Fibroblast of skin of left biceps (primary cell): ENCODE data around the gene GASK1A.

Experiments used
- DNase-seq, 2 experiments: peaks; one replicate each; pipeline ENCODE4 v3.0.0-alpha.2; 2013; ENCODE audit warnings: low read depth in 2 of 2

Gene GASK1A

DNA sequence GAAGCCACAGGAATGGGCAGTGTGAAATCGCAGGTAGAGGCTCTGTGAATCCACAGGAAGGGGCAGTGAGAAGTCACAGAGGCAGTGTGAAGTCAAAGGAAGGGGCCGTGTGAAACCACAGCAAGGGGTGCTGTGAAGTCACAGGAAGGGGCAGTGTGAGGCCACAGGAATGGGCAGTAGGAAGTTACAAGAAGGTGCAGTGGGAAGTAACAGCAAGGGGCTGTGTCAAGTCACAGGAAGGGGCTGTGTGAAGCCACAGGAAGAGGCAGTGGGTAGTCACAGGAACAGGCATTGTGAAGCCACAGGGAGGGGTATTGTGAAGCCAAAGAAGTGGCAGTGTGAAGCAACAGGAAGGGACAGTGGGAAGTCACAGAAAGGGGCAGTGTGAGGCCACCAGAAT is 34.1 kb downstream of the GASK1A start:
- no peak for DNase-seq

DNA sequence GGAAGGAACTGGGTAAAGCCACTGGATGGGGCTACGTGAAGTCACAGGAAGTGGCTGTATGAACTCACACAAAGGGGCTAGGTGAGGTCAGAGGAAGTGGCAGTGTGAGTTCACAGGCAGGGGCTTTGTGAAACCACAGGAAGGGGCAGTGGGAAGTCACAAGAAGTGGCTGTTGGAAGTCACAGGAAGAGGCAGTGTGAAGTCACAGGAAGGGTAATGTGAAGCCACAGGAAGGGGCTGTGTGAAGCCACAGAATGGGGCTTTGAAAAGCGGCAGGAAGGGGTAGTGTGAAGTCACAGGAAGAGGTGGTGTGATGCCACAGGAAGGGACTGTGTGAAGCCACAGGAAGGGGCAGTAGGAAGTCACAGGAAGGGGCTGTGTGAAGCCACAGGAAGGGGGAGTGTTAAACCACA is 34.6 kb downstream of the GASK1A start:
- no peak for DNase-seq

DNA sequence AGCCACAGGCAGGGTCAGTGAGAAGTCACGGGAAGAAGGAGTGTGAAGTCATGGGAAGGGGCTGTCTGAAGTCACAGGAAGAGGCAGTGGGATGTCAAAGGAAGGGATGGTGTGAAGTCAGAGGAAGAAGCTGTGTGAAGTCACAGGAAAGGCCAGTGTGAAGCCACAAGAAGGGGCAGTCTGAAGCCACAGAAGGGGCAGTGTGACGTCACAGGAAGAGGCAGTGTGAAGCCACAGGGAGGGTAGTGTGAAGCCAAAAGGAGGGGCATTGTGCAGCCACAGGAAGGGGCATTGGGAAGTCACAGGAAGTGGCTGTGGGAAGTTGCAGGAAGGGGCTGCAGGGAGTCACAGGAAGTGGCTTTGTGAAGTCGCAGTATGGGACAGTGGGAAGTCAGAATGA is 35.1 kb downstream of the GASK1A start:
- DNase-seq, result no peak

DNA sequence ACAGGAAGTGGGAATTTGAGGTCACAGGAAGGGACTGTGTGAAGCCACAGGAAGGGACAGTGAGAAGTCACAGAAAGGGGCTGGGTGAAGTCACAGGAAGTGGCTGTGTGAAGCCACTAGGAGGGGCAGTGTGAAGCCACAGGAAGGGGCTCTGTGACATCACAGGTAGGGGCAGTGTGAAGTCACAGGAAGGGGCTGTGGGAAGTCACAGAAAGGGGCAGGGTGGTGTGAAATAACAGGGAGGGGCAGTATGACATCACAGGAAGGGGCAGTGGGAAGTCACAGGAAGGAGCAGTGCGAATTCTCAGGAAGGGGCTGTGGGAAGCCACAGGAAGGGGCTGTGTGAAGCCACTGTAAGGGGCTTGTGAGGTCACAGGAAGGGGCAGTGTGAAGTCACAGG is 35.8 kb downstream of the GASK1A start:
- no peak for DNase-seq

DNA sequence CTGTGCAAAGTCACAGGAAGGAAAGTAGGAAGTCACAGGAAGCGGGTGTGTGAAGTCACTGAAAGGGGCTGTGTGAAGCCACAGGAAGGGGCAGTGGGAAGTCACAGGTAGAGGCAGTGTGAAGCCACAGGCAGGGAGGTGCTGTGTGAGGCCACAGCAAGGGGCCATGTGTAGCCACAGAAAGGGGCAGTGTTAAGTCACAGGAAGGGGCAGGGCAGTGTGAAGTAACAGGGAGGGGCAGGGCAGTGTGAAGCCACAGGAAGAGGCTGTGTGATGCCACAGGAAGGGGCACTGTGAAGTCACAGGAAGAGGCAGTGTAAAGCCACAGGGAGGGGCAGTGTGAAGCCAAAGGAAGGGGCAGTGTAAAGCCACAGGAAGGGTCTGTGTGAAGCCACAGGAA is 36.5 kb downstream of the GASK1A start:
- DNase-seq, result no peak

DNA sequence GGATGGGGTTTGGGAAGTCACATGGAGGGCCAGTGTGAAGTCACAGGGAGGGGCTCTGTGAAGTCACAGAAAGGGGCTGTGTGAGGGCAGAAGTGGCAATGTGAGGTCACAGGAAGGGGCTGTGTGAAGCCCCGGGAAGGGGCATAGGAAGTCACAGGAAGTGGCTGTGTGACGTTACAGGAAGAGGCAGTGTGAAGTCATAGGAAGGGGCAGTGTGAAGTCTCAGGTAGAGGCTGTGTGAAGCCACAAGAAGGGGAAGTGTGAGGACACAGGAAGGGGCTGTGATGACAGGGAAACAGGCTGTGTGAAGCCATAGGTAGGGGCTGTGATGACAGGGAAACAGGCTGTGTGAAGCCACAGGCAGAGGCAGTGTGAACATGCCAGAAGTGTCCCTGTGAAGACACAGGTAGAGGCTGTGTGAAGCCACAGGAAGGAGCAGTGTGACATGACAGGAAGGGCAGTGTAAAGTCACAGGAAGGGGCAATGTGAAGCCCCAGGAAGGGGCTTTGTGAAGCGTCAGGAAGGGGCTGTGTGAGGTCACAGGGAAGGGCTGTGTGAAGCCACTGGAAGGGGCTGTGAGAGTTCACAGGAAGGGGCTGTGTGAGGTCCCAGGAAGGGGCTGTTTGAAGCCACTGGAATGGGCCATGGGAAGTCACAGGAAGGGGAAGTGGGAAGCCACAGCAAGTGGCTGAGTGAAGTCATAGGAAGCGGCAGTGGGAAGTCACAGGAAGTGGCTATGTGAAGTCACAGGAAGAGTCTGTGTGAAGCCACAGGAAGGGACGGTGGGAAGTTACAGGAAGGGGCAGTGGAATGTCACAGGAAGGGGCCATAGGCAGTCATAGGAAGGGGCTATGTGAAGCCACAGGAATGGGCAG is 37.1 kb downstream of the GASK1A start:
- no peak for DNase-seq

DNA sequence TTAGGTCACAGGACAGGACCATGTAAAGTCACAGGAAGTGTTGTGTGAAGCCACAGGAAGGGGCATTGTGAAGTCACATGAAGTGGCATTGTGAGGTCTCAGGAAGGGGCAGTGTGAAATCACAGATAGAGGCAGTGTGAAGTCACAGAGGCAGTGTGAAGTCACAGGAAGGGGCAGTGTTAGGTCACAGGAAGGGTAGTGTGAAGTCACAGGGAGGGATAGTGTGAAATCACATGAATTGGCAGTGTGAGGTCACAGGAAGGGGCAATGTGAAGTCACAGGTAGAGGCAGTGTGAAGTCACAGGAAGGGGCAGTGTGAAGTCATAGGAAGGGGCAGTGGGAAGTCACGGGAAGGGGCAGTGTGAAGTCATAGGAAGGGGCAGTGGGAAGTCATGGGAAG is 37.9 kb downstream of the GASK1A start:
- DNase-seq, result no peak

DNA sequence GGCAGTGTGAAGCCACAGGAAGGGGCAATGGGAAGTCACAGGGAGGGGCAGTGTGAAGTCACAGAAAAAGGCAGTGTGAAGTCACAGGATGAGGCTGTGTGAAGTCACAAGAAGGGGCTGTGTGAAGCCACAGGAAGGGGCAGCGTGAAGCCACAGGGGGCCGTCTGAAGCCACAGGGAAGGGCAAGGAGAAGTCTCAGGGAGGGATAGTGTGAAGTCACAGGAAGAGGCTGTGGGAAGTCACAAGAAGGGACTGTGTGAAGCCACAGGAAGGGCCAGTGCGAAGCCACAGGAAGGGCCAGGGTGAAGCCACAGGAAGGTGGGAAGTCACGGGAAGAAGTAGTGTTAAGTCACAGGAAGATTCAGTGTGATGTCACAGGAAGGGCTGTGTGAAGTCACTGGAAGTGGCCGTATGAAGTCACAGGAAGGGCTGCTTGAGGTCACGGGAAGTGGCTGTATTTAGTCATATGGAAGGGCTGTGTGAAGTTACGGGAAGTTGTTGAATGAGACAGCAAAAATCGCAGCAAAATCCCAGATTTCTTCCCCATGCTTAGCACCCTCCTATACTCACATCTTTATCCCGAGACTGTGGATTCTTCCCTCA is 38.6 kb downstream of the GASK1A start:
- DNase-seq, result no peak

DNA sequence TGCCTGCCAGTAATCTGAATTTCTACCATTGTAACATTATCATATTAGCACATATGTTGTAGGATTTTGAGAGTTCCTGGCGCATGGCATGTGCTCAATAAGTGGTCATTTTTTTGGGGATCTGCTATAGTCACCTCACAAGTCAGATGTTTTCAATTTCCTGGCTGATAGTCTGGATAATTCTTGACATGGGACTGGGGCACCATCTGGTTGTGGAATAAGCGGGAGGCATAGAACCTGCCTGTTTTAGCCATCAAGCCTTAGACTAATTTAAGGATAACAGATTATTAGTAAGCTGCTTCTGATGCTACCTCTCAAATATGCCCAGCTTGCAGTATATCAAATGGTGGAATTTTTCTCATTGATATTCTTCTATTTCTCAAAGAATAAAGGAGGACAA is 39.1 kb downstream of the GASK1A start:
- no peak for DNase-seq

DNA sequence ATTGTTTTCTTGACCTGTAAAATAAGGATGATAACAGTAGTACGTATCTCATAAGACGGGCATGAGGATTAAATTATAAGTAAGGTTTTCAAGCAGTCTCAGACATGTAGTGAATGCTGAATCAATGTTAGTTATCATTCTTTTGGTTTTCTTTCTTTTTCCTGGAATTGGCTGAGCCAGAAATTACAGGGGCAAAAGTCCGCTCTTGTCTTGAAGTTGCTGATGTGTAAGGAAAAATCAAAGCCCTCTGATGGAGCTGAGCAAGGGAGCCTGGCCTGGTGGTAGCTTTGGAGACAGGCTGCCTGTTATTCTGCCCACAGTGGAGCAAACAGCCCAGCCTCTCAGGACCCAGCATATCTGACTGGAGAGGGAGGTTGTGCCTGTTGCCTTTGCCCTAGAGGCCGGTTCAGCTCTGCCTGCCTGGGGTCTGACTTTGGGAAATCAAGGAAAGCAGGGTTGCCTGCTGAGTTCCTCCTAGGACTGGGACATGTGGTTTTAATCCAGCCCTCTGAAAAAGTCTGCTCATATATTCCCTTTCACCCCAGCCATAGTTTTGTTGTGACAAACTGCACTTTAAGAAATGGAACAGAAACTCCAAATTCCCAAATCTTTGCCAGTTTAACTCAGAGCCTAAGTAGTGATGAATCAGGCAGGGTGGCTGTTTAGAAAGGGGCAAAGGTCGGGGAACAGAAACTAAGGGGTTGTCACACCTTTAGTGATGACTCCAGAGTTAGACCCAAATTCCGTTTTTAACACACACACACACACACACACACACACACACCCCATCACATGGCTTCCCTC is 40.1 kb downstream of the GASK1A start:
- no peak for DNase-seq

DNA sequence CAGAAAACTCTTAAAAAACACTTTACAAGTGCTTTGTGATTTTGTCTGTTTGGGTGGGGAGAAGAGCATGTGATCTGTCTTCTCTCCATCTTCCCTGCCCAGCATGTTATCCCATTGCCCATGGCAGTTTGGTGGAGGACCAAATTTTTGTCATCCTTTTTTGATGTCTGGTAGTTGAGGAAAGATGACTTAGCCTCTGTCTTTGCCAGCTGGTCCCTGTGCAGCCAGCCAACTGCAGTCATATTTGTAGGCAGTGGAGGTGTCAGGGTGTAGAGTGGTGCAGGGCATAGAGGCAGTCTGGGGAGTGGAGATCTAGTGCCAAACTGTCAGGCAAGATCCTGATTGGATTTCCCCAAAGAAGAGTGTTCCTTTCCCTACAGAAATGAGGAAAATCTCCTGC is 40.7 kb downstream of the GASK1A start:
- DNase-seq, result no peak

DNA sequence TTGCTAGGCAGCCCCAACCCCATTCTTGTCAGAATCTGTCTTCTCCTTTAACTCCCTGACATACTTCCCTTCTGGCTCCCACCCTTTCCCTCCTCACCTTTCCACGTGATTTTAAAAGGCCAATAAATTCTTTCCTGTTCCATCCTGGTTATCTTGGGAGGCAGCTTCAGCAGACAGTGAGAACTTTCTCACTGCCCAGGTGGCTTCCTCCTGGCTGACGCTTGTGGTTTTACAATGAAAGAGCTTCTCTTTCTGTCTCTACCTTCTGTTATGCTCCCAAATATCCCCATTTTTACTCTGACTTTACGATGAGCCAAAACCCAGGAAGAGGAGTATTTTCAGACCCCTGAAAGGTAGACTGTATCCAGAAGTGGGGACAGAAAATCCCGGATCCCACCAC is 42.1 kb downstream of the GASK1A start:
- no peak for DNase-seq

DNA sequence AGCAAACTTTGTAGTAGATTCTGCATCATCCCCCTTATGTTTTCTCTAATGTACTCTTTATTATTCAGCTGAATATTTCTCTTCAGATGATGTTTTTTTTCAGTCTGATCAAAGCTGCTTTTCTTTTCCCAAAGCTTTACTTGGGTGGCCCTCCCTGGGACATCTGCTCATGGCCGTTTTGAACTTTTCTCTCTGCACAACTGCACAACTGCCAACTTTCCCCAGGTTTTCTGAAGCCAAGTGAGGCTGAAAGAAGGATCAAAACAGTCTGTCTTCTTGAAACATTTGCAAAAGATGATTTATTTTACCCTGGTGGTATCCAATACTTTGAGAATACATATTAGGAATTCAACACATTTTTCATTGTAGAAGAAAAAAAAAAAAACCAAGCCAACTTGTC is 43.0 kb downstream of the GASK1A start:
- no peak for DNase-seq

DNA sequence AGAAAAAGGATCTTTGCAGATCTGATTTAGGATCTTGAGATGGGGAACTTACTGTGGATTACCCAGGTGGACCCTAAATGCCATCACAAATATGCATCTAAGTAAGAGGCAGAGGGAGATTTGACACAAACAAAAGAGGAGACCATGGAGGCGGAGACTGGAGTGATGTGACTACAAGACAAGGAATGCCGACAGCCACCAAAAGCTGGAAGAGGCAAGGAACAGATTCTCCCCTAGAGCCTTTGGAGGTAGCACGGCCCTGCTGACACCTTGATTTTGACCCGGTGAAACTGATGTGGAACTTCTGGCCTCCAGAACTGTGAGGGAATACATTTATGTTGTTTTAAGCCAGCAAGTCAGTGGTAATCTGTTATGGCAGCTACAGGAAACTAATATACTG is 44.0 kb downstream of the GASK1A start:
- DNase-seq, result no peak

DNA sequence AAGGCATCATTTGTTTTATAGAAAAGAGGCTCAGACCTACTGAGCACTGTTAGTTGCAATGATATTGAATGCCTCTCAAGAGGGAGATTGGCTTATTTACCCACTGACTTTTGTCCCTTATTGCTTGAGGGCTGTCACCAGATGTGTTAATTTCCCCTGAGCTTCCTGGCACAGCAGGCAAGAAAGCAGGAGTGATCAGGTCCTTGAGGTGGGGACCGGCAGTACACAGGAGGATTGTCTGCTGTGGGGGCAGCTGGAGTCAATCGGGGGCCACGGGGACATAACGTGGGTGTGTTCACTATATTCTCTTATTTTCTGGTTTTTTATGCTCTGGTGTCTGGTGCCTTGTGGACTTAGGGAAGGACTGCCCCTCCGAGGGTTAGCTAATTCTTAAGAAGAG is 44.6 kb downstream of the GASK1A start:
- no peak for DNase-seq

DNA sequence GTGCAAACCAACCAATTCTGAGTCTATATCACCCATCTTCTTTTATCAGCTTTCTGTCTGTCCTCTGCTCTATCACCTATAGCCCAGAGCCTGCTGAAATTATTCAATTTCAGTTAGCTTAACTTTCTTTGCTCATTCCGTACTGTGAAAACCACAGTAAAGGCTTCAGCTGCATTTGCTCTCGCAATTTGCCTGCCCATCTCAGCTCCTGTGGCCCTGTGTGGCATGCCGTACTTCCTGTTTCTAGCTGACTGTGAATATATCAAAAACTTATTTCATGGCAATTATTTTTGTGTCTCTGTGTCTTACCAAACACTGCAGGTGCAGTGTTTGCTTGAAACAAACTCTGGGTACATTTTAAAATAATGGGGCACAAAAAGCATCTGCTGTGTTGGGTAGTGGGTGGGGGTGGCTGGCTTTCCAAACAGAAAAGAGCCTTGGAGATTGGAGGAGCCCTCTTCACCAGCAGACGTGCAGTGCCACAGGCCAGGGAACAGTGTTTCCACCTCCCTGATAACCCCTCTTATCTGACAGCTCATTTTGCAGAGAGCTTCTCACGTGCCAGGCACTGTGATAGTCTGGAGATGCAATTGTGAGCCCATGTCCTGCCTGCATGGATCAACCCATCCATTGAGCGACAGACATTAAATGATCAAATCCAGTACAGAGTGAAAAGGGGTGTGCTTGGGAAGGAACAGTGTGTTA is 45.2 kb downstream of the GASK1A start:
- no peak for DNase-seq

DNA sequence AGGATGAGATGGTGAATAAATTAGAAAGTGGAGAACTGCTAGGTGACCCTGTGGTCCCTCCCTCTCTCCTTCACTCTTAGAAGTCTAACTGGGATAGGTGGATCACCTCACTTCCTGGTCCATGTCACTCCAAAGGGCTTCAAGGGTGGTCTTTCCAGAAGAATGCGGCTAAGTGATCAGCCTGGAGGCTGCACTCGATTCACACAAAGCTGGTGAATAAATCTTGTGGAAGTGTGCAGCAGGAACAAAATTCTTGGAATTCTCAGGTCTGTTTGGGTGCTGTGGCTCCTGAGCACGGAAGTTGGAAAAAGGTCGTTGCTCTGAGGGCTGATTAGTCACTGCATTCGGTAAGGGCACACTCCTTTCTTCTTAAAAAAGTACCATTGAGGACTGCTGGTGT is 46.3 kb downstream of the GASK1A start:
- DNase-seq, result no peak

DNA sequence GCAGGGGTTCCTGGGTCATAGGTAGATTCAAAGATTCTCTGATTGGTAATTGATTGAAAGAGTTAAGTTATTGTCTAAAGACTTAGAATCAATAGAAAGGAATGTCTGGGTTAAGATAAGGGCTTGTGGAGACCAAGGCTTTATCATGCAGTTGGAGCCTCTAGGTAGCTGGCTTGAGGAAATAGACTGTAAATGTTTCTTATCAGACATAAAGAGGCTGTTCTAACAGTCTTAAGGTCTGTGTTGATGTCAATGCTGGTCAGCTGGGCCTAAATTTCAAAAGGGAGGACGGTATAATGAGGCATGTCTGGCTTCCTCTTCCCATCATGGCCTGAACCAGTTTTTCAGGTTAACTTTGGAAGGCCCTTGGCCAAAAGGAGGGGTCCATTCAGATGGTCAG is 48.9 kb downstream of the GASK1A start:
- no peak for DNase-seq

DNA sequence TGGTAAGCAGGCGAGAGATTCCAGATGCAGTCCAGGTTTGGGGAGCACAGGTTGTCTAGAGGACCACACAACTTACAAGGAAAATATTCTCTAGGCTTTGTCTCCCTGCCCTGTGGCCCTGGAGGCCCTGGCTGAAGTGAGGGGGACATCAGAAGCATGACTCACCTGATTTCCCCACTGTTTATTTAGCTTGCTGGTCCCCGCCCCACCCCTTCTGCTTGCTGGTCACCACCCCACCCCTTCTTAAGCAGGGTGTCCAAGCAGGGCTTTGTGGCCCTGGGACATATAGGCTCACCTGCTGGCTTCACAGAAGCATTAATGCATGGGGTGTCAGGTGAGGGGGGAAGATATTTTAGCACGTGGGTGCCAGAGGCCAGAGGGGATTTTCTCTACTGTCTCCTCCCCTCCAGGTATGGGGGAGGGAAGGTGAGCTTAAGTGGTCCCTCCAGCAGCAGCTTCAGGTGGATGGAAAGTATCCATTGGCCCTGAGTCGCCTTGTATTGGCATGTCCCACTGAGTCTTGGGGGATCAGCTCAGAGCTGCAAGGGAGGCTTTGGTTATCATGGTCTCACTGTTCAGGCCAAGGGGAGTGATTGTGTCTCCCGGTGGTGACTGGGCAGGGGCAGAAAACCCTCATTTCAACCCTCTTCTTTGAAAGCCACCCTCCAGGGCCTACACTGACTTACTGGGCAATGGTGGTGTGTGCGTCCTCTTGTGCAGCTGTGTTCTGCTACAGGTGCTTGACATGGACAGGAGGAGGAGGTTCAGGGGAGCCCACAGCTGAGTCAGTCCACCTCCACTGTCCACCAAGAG is 49.8 kb downstream of the GASK1A start:
- no peak for DNase-seq

DNA sequence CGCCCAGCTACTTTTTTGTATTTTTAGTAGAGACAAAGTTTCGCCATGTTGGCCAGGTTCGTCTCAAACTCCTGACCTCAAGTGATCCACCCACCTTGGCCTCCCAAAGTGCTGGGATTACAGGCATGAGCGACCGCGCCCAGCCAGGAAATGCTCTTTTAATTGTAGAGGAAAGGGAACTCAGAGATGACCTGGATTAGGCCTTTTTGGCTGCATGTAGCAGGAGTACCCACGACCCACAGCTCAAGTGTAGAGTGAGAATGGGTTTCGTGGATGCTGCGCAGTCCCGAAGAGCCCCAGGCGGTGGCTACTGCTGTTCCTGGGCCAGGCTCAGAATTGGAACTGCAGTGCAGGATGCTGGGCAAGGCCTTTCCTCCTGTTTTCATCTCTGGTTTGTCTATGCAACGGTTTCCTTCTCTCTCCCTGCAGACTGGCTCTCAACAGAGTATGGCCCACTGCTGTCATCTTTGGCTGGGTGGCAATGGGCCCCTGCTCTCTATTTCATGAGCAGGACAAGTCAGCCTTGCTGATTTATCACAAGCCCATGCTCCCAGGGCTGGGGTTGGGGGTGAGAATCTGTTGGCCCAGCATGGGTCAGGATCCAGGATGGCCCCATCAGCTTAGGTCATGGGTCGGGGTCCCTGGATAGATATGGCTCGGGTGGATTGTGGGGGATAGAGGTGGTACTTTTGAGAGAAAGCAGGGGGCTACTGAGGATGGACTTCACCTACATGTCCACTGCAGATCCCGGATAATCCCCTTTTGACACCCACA is 51.2 kb downstream of the GASK1A start:
- DNase-seq, result no peak

DNA sequence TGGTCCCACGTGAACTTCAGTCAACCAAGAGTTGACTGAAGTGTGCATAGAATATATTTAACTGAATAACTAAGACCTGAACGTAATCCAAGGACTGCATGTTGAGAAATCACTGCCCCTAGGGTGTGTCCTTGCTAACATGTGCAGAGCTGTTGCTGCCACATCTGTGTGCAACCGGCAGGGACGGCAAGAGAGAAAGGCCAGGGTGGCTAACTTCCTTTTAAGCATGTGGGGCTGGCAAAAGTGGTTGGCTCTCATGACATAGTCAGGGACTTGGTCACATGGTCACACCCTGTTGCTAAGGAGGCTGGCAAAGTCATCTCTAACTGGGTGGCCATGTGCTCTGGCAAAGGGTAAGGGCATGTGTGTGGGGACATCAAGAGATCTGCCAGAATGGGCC is 52.4 kb downstream of the GASK1A start:
- DNase-seq, result no peak
